B cell (primary cell): ENCODE results near the gene KIF26B. TPM values are rescaled to one million over a fixed set of nuclear protein-coding genes. Genes with fewer than 3 reads are reported as not detected.

Experiments used
- ATAC-seq: fragments of 200-7000 bp; cut with Tn5 transposase; one replicate; pipeline ENCODE4 v1.10.0; 2021; ENCODE audit warnings: low read depth, mild to moderate bottlenecking, moderate number of reproducible peaks, moderate library complexity
- CTCF ChIA-PET: fragments of 350-600 bp; sonication (Branson Sonifier 250); formaldehyde crosslinking; loops from one replicate; lab custom pipeline; 2021; ENCODE audit warnings: antibody characterized with exemption, inconsistent platforms; lab: Charles Lee
- POLR2A ChIA-PET: fragments of 350-600 bp; sonication (Branson Sonifier 250); formaldehyde crosslinking; loops from one replicate; lab custom pipeline; 2021; ENCODE audit warnings: antibody characterized with exemption; lab: Charles Lee
- DNase-seq: peaks from one replicate; pipeline ENCODE4 v3.0.0; 2013
- H2AFZ ChIP-seq: 2 replicates; pipeline ENCODE4 v1.6.1; 2012; ENCODE audit warnings: mild to moderate bottlenecking, low read depth, low read length; ENCODE audit not compliant: insufficient read depth, poor library complexity, severe bottlenecking
- H3K27ac ChIP-seq, 2 donors: 1 replicate in 1 of 2; 2 replicates in 1 of 2; pipeline ENCODE4 v1.5.1; 2012 to 2013; ENCODE audit warnings: low read length in 2 of 2, mild to moderate bottlenecking in 2 of 2, moderate library complexity in 1 of 2
- H3K27me3 ChIP-seq, 4 experiments: fragments of 200-600 bp in 1 of 4; sonication (generic) in 1 of 4; replicated peaks in 1 of 4; 1 replicate in 2 of 4; 2 replicates in 2 of 4; pipeline versions ENCODE4 v1.6.1 to v1.7.0; 2013 to 2016; ENCODE audit warnings: low read length in 3 of 4, mild to moderate bottlenecking in 2 of 4, mixed read lengths in 1 of 4, moderate library complexity in 1 of 4; ENCODE audit not compliant: insufficient read depth in 4 of 4, control insufficient read depth in 3 of 4; ENCODE audit errors: control extremely low read depth in 1 of 4
- H3K36me3 ChIP-seq, 2 experiments: replicated peaks in 1 of 2; 1 replicate in 1 of 2; 2 replicates in 1 of 2; pipeline versions ENCODE4 v1.6.1 to v1.7.1; 2013; ENCODE audit warnings: low read length in 1 of 2; ENCODE audit not compliant: insufficient read depth in 2 of 2, control insufficient read depth in 1 of 2; ENCODE audit errors: control extremely low read depth in 1 of 2, extremely low read depth in 1 of 2
- H3K4me1 ChIP-seq, 2 donors: fragments of 200-600 bp in 1 of 2; sonication (generic) in 1 of 2; 1 replicate in 1 of 2; 2 replicates in 1 of 2; pipeline versions ENCODE4 v1.5.1 to v1.6.1; 2013 to 2017; ENCODE audit warnings: low read length in 2 of 2; ENCODE audit not compliant: control insufficient read depth in 2 of 2, insufficient read depth in 2 of 2
- H3K4me2 ChIP-seq: replicated peaks from 2 replicates; pipeline ENCODE3; 2012; ENCODE audit warnings: mild to moderate bottlenecking, low read depth, low read length; ENCODE audit not compliant: poor library complexity, severe bottlenecking
- H3K4me3 ChIP-seq, 5 experiments: fragments of 200-600 bp in 1 of 5; sonication (generic) in 1 of 5; 1 replicate in 3 of 5; 2 replicates in 2 of 5; pipeline versions ENCODE4 v1.5.1 to v1.7.0; 2011 to 2016; ENCODE audit warnings: low read length in 4 of 5, mild to moderate bottlenecking in 4 of 5, low read depth in 2 of 5, control low read depth in 1 of 5, moderate library complexity in 1 of 5; ENCODE audit not compliant: insufficient read depth in 1 of 5; ENCODE audit errors: control extremely low read depth in 1 of 5, extremely low read depth in 1 of 5
- H3K79me2 ChIP-seq: fragments of 200-600 bp; sonication (generic); one replicate; pipeline ENCODE4 v1.6.0; 2016; ENCODE audit warnings: low read length; ENCODE audit not compliant: control insufficient read depth, insufficient read depth
- H3K9ac ChIP-seq: fragments of 200-600 bp; sonication (generic); 2 replicates; pipeline ENCODE4 v1.6.1; 2017; ENCODE audit warnings: mild to moderate bottlenecking, low read length, moderate library complexity
- H3K9me3 ChIP-seq, 3 donors: one replicate each; pipeline versions ENCODE4 v1.6.1 to v1.7.1; 2013; ENCODE audit warnings: low read length in 2 of 3; ENCODE audit not compliant: control insufficient read depth in 2 of 3, insufficient read depth in 1 of 3; ENCODE audit errors: control extremely low read depth in 1 of 3
- H4K20me1 ChIP-seq: 2 replicates; pipeline ENCODE4 v1.6.0; 2012; ENCODE audit warnings: mild to moderate bottlenecking, low read length; ENCODE audit not compliant: insufficient read depth, control insufficient read depth, poor library complexity, severe bottlenecking
- H3K27ac Mint-ChIP-seq: one replicate; pipeline ENCODE4 v1.8.0; 2021; ENCODE audit warnings: mixed read lengths
- H3K27me3 Mint-ChIP-seq: one replicate; pipeline ENCODE4 v1.8.0; 2021; ENCODE audit warnings: mixed read lengths
- H3K4me1 Mint-ChIP-seq: one replicate; pipeline ENCODE4 v1.8.0; 2021; ENCODE audit warnings: mixed read lengths
- H3K4me3 Mint-ChIP-seq: one replicate; pipeline ENCODE4 v1.8.0; 2021; ENCODE audit warnings: mixed read lengths
- H3K9me3 Mint-ChIP-seq: one replicate; pipeline ENCODE4 v1.8.0; 2022; ENCODE audit warnings: mixed read lengths; ENCODE audit not compliant: insufficient read depth
- CTCF ChIP-seq: fragments of 200-600 bp; IDR thresholded peaks from one replicate; pipeline ENCODE4 v1.8.0; 2022; ENCODE audit warnings: antibody characterized with exemption, mild to moderate bottlenecking
- EZH2 ChIP-seq: IDR thresholded peaks from 2 replicates; pipeline ENCODE4 v1.6.1; 2012; ENCODE audit warnings: borderline replicate concordance, low read depth, mild to moderate bottlenecking, moderate library complexity, low read length; ENCODE audit not compliant: insufficient read depth, poor library complexity, severe bottlenecking
- WGBS: methylation state at CpG from one replicate; pipeline ENCODE4 v1.1.5; 2013; ENCODE audit warnings: missing lambda C conversion rate; ENCODE audit not compliant: insufficient coverage; 5-methylcytosine and 5-hydroxymethylcytosine counted together
- intact Hi-C: fragments of 100-400 bp; cut with micrococcal nuclease; formaldehyde crosslinking; loops from one replicate; pipeline ENCODE4 v1.10.0; 2022
- polyA plus RNA-seq: library from polyadenylated mRNA; depleted of rRNA; stranded (reverse); fragments of >200 nt; gene quantifications from 2 replicates; pipeline ENCODE4 v1.2.3, GENCODE V29; 2012
- total RNA-seq, 2 donors: library from RNA; stranded (reverse); fragments of 120-200 nt in 1 of 2; gene quantifications; 1 replicate in 1 of 2; 2 replicates in 1 of 2; pipeline versions ENCODE4 v1.2.3 to v1.2.4, GENCODE V29; 2013 to 2022

The KIF26B gene
- total and polyA plus RNA-seq, 2 donors (not counting 1 experiment from before 2014, with no cell fraction given) = 0.62 TPM; not detected in 1

GRCh38 chr1:245148861-245149260 is 5.9 kb upstream of the KIF26B start:
- H3K4me1 Mint-ChIP-seq = peaks cover 9% of the 10 kb centered on the region
- ATAC-seq = no peak
- Histone ChIP-seq H3K4me2 (no peak overlapping the region), H3K9ac (no peak overlapping the region), H3K9me3 (peaks cover 0 to 5% (median 0%) of the 10 kb centered on the region in 3 donors), H4K20me1 (no peaks in the 10 kb centered on the region), H3K27me3 (peaks cover 0 to 36% (median 32%) of the 10 kb centered on the region in 4 experiments), H2AFZ (no peak overlapping the region), H3K4me1 (peaks cover 7% of the 10 kb centered on the region in 2 donors), H3K27ac (no peak overlapping the region), H3K36me3 (no peaks in the 10 kb centered on the region), H3K79me2 (no peaks in the 10 kb centered on the region), H3K4me3 (no peak overlapping the region)
- no peak for TF ChIP-seq CTCF
- no peak for TF ChIP-seq EZH2
- ChIA-PET CTCF (interaction anchor here (0.7 to 9.4 kb wide), 4 partner anchors 8 to 856 kb away, joined by 3 to 148 read pairs (median 3); no protein-coding TSS in a partner anchor), POLR2A (interaction anchor here (0.5 kb wide), 1 partner anchor 130 kb away, joined by 3 read pairs; no protein-coding TSS in a partner anchor)
- 81% methylated on average over 5 of the region's 9 CpGs for WGBS
- no peak for DNase-seq
- peaks cover 66% of the 10 kb centered on the region for H3K27me3 Mint-ChIP-seq
- H3K9me3 Mint-ChIP-seq = no peaks in the 10 kb centered on the region
- H3K4me3 Mint-ChIP-seq = no peak overlapping the region
- intact Hi-C loops = no loop called here
- H3K27ac Mint-ChIP-seq = no peak overlapping the region

- peak overlapping the region; percentile 58 for H3K9ac ChIP-seq
- Mint-ChIP-seq H3K27me3 (peaks cover 76% of the 10 kb centered on the region), H3K4me1 (peaks cover 28% of the 10 kb centered on the region), H3K9me3 (peaks cover under 1% of the 10 kb centered on the region), H3K4me3 (peak overlapping the region; percentile 95), H3K27ac (peak overlapping the region; percentile 46)
- peak overlapping the region; percentile 37 to 66 (median 55) for H3K4me3 ChIP-seq
- H3K27me3 ChIP-seq = peaks cover 0 to 68% (median 53%) of the 10 kb centered on the region in 4 experiments
- TF ChIP-seq CTCF (peak; percentile 80), EZH2 (no peak)
- peak overlapping the region; percentile 69 for H2AFZ ChIP-seq
- H3K4me1 ChIP-seq = peaks cover 33 to 35% of the 10 kb centered on the region in 2 donors
- peak; percentile 87 for DNase-seq
- intact Hi-C loops = loop anchor here (1.0 to 5.0 kb wide), 5 partner anchors 850 to 1602 kb away; no protein-coding TSS in a partner anchor
- peaks cover 0 to 28% (median 0%) of the 10 kb centered on the region in 3 donors for H3K9me3 ChIP-seq
- peak; percentile 29 for ATAC-seq
- peak overlapping the region; percentile 86 for H3K4me2 ChIP-seq
- CTCF ChIA-PET = interaction anchor here (0.6 to 9.4 kb wide), 38 partner anchors 9 to 1601 kb away, joined by 3 to 148 read pairs (median 4); no protein-coding TSS in a partner anchor
- H3K27ac ChIP-seq = no peak overlapping the region
- no peaks in the 10 kb centered on the region for H4K20me1 ChIP-seq
- H3K36me3 ChIP-seq = no peaks in the 10 kb centered on the region
- H3K79me2 ChIP-seq = no peaks in the 10 kb centered on the region
- WGBS = under 1% methylated on average over 27 of the region's 29 CpGs
- POLR2A ChIA-PET = interaction anchor here (0.5 kb wide), 1 partner anchor 318 kb away, joined by 4 read pairs; no protein-coding TSS in a partner anchor
Measured at GRCh38 chr1:245153081-245153551, 1.7 kb upstream of the KIF26B start.
